K562 (cell line): ENCODE measurements around the gene ENDOV. TPM values are rescaled to one million over a fixed set of nuclear protein-coding genes. Genes with fewer than 3 reads are reported as not detected.

Experiments
- ATAC-seq: fragments of 200-7000 bp; cut with Tn5 transposase; 3 replicates; pipeline ENCODE4 v1.9.1; 2020; ENCODE audit warnings: moderate library complexity
- BruUV-seq: library from RNA; stranded (reverse); fragments of 400-500 nt; replicated peaks from 2 replicates; lab custom pipeline; 2021; lab: Mats Ljungman, UMichigan
- CTCF ChIA-PET: fragments of 300-600 bp; formaldehyde crosslinking; extraction: SDS; loops from one replicate; lab custom pipeline; 2021; ENCODE audit warnings: low intra/inter-chr PET ratio; lab: Yijun Ruan, JAX
- POLR2A ChIA-PET: fragments of 300-600, 350-650 bp; sonication (Branson Sonifier 250); formaldehyde crosslinking; extraction: SDS; loops from one replicate; lab custom pipeline; 2021; ENCODE audit warnings: antibody characterized with exemption, inconsistent platforms; lab: Yijun Ruan, JAX
- DNase-seq, 4 experiments: peaks; one replicate each; pipeline versions ENCODE4 v3.0.0 to v3.0.0-alpha.2; 2011 to 2018; ENCODE audit warnings: low spot score in 3 of 4, mixed read lengths in 3 of 4; ENCODE audit errors: extremely low read depth in 1 of 4
- FAIRE-seq: peaks from 2 replicates; lab custom pipeline; 2011; peaks lifted over from hg19 to GRCh38; lab: Jason Lieb, UNC
- H2AFZ ChIP-seq: 2 replicates; pipeline ENCODE4 v1.6.0; 2011; ENCODE audit warnings: low read depth, low read length, control low read depth, inconsistent platforms
- H3K27ac ChIP-seq: fragments of 200-600 bp; 3 replicates; pipeline ENCODE4 v1.8.0; 2011; ENCODE audit warnings: low read depth, mild to moderate bottlenecking, control low read depth, inconsistent platforms, low read length, moderate library complexity, mixed read lengths; ENCODE audit errors: extremely low read depth
- H3K27me3 ChIP-seq, 2 experiments: fragments of 300-600 bp in 1 of 2; 2 replicates in 1 of 2; 3 replicates in 1 of 2; pipeline versions ENCODE4 v1.6.0 to v1.8.0; 2011; ENCODE audit warnings: inconsistent platforms in 2 of 2, low read length in 2 of 2, mild to moderate bottlenecking in 1 of 2, mixed read lengths in 1 of 2, moderate library complexity in 1 of 2; ENCODE audit not compliant: control insufficient read depth in 2 of 2, insufficient read depth in 2 of 2
- H3K36me3 ChIP-seq: fragments of 300-600 bp; 3 replicates; pipeline ENCODE4 v1.8.0; 2011; ENCODE audit warnings: mild to moderate bottlenecking, low read length, inconsistent platforms; ENCODE audit not compliant: control insufficient read depth, insufficient read depth
- H3K4me1 ChIP-seq, 2 experiments: fragments of 200-600 bp in 1 of 2; replicated peaks in 1 of 2; 2 replicates in 1 of 2; 3 replicates in 1 of 2; pipeline versions ENCODE4 v1.5.1 to v1.8.0; 2011; ENCODE audit warnings: inconsistent platforms in 2 of 2, low read length in 2 of 2, mild to moderate bottlenecking in 1 of 2, mixed read lengths in 1 of 2, moderate library complexity in 1 of 2; ENCODE audit not compliant: control insufficient read depth in 2 of 2, insufficient read depth in 2 of 2
- H3K4me2 ChIP-seq: 2 replicates; pipeline ENCODE4 v1.6.1; 2011; ENCODE audit warnings: low read length, control low read depth, inconsistent platforms, mixed read lengths; ENCODE audit not compliant: insufficient read depth
- H3K4me3 ChIP-seq: fragments of 200-600 bp; sonication (generic), shearing (Covaris generic); 2 replicates; pipeline ENCODE4 v1.5.1; 2016; ENCODE audit warnings: control low read depth, inconsistent platforms
- H3K79me2 ChIP-seq: fragments of 200-600 bp; 3 replicates; pipeline ENCODE4 v1.8.0; 2011; ENCODE audit warnings: low read length, inconsistent platforms; ENCODE audit not compliant: control insufficient read depth, insufficient read depth
- H3K9ac ChIP-seq, 2 experiments: 2 replicates each; pipeline versions ENCODE4 v1.6.0 to v1.6.1; 2011; ENCODE audit warnings: low read depth in 2 of 2, low read length in 2 of 2, control low read depth in 1 of 2, inconsistent platforms in 1 of 2, mild to moderate bottlenecking in 1 of 2, mixed read lengths in 1 of 2; ENCODE audit not compliant: insufficient read depth in 1 of 2
- H3K9me1 ChIP-seq: one replicate; pipeline ENCODE4 v1.6.0; 2011; ENCODE audit warnings: inconsistent platforms, mild to moderate bottlenecking, low read length, moderate library complexity; ENCODE audit not compliant: control insufficient read depth, insufficient read depth
- H3K9me3 ChIP-seq: replicated peaks from 2 replicates; pipeline ENCODE4 v1.5.1; 2011; ENCODE audit warnings: low read depth, low read length, inconsistent platforms; ENCODE audit not compliant: control insufficient read depth, insufficient read depth
- H4K20me1 ChIP-seq: replicated peaks from 2 replicates; pipeline ENCODE4 v1.6.1; 2011; ENCODE audit warnings: low read length, inconsistent platforms, mixed read lengths; ENCODE audit not compliant: control insufficient read depth, insufficient read depth
- HDAC8 ChIP-seq: fragments of 450-650 bp; IDR thresholded peaks from 2 replicates; pipeline ENCODE4 v1.6.1; 2016; ENCODE audit warnings: mild to moderate bottlenecking, missing genetic modification characterization, moderate library complexity, missing compliant biosample characterization
- MYBL2 ChIP-seq, 2 experiments: fragments of 450-650 bp in 1 of 2; sonication (generic) in 1 of 2; formaldehyde crosslinking in 1 of 2; IDR thresholded peaks; 2 replicates each; pipeline versions ENCODE4 v1.6.1 to v1.8.1; 2017 to 2022; ENCODE audit warnings: borderline replicate concordance in 1 of 2, inconsistent platforms in 1 of 2, low read depth in 1 of 2, mild to moderate bottlenecking in 1 of 2, missing genetic modification reagents in 1 of 2, moderate library complexity in 1 of 2
- TEAD1 ChIP-seq, 2 experiments: fragments of 450-650 bp in 1 of 2; sonication (generic) in 1 of 2; formaldehyde crosslinking; IDR thresholded peaks; 2 replicates each; pipeline versions ENCODE4 v1.4.0 to v1.8.0; 2020 to 2022; ENCODE audit warnings: mild to moderate bottlenecking in 2 of 2, missing genetic modification reagents in 1 of 2
- TSC22D4 ChIP-seq: fragments of 450-650 bp; IDR thresholded peaks from 2 replicates; pipeline ENCODE4 v1.6.1; 2016; ENCODE audit warnings: missing genetic modification characterization, missing biosample characterization, control low read depth
- ZNF584 ChIP-seq: fragments of 200-800 bp; sonication (Bioruptor generic); IDR thresholded peaks from 2 replicates; pipeline ENCODE4 v1.6.1; 2016; ENCODE audit warnings: low read depth, mild to moderate bottlenecking, missing genetic modification characterization, missing compliant biosample characterization
- WGBS: fragments of 100-300 bp; shearing (Covaris generic); methylation state at CpG from one replicate; pipeline ENCODE4 v1.1.6; 2016; ENCODE audit warnings: low coverage, mixed read lengths; ENCODE audit not compliant: insufficient coverage; ENCODE audit errors: missing lambda C conversion rate; 5-methylcytosine and 5-hydroxymethylcytosine counted together
- in situ Hi-C: fragments of 300-500 bp; cut with MboI; formaldehyde crosslinking; loops from 4 replicates; pipeline ENCODE4 v1.15.0; 2018; ENCODE audit warnings: inconsistent platforms, mixed read lengths
- intact Hi-C: fragments of 100-400 bp; cut with micrococcal nuclease; formaldehyde crosslinking; loops from 2 replicates; pipeline ENCODE4 v1.14.2; 2022
- polyA plus RNA-seq, 8 experiments: library from polyadenylated mRNA; depleted of rRNA in 4 of 8; stranded (reverse) in 5 of 8; unstranded in 3 of 8; fragments of >200 nt; fragmentation: Nextera tagmentation in 2 of 8; fragmentation: Illumina TruSeq in 1 of 8; extraction: Ambion mirVana in 2 of 8; extraction: Trizol in 1 of 8; gene quantifications; 2 replicates each; pipeline versions ENCODE4 v1.2.1 to v1.2.3, GENCODE V29; 2011 to 2014; ENCODE audit warnings: inconsistent platforms in 1 of 8, missing spikeins in 1 of 8
- total RNA-seq, 7 experiments: library from RNA; depleted of rRNA in 6 of 7; stranded (reverse); fragments of >200 nt in 6 of 7; fragmentation: Illumina TruSeq in 2 of 7; extraction: Trizol in 2 of 7; gene quantifications; 2 replicates each; pipeline versions ENCODE4 v1.2.1 to v1.2.3, GENCODE V29; 2011 to 2021; ENCODE audit warnings: low replicate concordance in 1 of 7
- TF ChIP-seq, protein P1 (sequence below): fragments of 450-650 bp; IDR thresholded peaks from 2 replicates; pipeline ENCODE4 v1.6.1; 2016; ENCODE audit warnings: mild to moderate bottlenecking

Gene ENDOV
- total and polyA plus RNA-seq, 9 of the 15 experiments (the other 6 are each of a cell fraction or from before 2014, with no cell fraction given): 1.2 to 8.2 (median 3.7) TPM

GRCh38 chr17:80382956-80383355 is 32.0 kb upstream of the ENDOV start:
- in situ Hi-C loops: no loop called here
- no peak overlapping the region for H3K4me3 ChIP-seq
- FAIRE-seq: no peak
- H3K27ac ChIP-seq: no peak overlapping the region
- DNase-seq: no peak
- no peak for ATAC-seq
- no peaks in the 10 kb centered on the region for H4K20me1 ChIP-seq
- H2AFZ ChIP-seq: no peak overlapping the region
- H3K4me2 ChIP-seq: no peak overlapping the region
- WGBS: 63% methylated on average over 8 of the region's 8 CpGs
- TF ChIP-seq TEAD1 (CRISPR knock-in tag; IDR thresholded peaks at IDR 0.05) (no peak), MYBL2 (IDR thresholded peaks at IDR 0.05; ENCODE audit: low read depth) (no peak), MYBL2 (CRISPR knock-in tag; IDR thresholded peaks at IDR 0.05; ENCODE audit: borderline replicate concordance) (no peak), TSC22D4 (tag) (no peak), ZNF584 (no peak), HDAC8 (tag) (no peak)
- TF ChIP-seq, protein P1, sequence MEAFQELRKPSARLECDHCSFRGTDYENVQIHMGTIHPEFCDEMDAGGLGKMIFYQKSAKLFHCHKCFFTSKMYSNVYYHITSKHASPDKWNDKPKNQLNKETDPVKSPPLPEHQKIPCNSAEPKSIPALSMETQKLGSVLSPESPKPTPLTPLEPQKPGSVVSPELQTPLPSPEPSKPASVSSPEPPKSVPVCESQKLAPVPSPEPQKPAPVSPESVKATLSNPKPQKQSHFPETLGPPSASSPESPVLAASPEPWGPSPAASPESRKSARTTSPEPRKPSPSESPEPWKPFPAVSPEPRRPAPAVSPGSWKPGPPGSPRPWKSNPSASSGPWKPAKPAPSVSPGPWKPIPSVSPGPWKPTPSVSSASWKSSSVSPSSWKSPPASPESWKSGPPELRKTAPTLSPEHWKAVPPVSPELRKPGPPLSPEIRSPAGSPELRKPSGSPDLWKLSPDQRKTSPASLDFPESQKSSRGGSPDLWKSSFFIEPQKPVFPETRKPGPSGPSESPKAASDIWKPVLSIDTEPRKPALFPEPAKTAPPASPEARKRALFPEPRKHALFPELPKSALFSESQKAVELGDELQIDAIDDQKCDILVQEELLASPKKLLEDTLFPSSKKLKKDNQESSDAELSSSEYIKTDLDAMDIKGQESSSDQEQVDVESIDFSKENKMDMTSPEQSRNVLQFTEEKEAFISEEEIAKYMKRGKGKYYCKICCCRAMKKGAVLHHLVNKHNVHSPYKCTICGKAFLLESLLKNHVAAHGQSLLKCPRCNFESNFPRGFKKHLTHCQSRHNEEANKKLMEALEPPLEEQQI: no peak
- peaks cover 65% of the 10 kb centered on the region; the same call in 2 of the 3 replicates for H3K36me3 ChIP-seq
- no peaks in the 10 kb centered on the region for H3K9me3 ChIP-seq
- intact Hi-C loops: no loop called here
- no TSS peak for BruUV-seq
- CTCF ChIA-PET: no interaction called here
- no peaks in the 10 kb centered on the region for H3K27me3 ChIP-seq
- no peak overlapping the region for H3K9ac ChIP-seq
- POLR2A ChIA-PET: interaction anchor here (1.3 kb wide), 1 partner anchor 14 kb away, joined by 3 read pairs; no protein-coding TSS in a partner anchor
- no peaks in the 10 kb centered on the region for H3K9me1 ChIP-seq
- no peaks in the 10 kb centered on the region for H3K4me1 ChIP-seq
- no peaks in the 10 kb centered on the region for H3K79me2 ChIP-seq
